Astrocyte of the hippocampus (primary cell): Measurements from ENCODE around the gene FIGN.
A peak's percentile ranks its signal among the peaks of the same experiment; 100 is the strongest.

Source experiments
- DNase-seq: peaks from one replicate; pipeline ENCODE4 v3.0.0; 2011; ENCODE audit warnings: low read depth, low spot score

FIGN gene

GRCh38 chr2:163711258-163711657 is 24.6 kb downstream of the FIGN start:
- no peak for DNase-seq

DNA sequence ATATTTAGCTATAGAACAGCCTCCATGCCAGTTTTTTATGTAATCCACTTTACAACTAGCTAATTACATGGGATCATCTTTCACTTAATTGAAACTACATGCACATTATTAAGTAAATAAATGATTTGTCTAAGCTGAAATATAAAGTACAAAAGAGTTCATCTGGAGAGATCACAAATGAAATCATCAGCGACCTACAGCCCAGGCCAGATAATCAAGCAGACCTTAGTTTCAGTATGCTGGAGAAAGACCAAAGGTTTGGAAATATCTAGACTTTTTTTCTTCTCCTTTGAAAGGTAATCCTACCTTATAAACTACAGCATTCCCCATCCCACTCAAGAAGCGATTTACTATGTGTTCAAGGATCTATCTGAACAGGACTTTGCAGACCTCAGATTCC is 26.5 kb downstream of the FIGN start:
- DNase-seq = no peak

GRCh38 chr2:163708265-163708664 is 27.5 kb downstream of the FIGN start:
- DNase-seq = no peak

- DNase-seq = no peak
These were observed 32.4 kb downstream of the FIGN start for GRCh38 chr2:163703386-163703785.

DNA sequence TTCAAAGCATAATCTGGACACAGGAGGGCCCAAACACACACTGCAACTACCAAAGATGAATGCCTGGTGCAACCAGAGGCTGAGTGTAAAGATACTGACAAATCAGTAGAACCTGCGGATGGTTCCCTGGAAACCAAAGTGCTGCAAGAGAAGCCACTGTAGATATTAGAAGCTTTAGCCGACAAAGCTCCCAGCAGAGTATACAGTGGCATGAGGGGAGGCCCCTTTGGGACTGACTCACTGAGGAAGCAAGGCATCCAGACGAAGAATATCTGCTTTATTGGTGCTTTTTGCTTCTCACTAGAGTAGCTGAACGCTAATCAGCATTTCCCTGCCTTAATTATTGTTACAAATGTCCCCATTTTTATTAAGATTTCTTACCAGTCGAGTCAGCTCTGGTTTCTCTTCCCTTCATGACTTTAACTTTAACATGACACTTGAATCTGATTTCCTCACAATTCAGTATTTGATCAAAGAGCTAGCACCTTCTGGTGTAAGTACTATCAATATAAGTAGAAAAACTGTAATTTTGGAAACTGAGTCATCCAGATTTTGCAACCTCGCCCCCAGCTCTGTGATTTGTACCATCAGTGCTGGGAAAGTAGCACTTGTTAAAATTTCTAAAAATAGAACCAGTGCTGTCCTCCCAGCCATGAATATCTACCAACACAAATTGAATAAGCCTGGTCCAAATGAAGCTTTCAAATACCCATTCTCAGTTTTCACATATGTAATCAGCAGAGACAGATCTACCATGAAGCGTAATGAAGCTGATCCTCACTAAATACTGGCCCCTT is 34.2 kb downstream of the FIGN start:
- no peak for DNase-seq

DNA sequence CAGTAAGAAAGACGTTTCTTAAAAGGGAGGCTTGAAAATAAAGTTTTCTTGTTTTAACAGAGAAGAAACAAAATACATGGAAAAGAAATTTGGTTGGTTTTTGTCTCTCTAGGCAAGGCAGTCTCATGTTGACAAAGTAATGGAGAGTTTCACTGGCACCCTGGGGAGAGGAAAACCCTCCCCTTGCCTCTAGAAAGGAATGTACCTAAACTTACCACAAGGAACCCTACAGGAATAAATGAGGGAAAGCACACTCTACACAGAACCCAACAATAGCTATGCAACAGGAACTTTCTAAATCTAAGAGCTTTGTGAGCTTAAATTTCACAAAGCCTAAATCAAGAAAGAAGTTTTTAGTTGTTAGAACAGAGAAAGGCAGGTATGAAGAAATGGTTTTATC is 37.0 kb downstream of the FIGN start:
- DNase-seq = peak; percentile 69

DNA sequence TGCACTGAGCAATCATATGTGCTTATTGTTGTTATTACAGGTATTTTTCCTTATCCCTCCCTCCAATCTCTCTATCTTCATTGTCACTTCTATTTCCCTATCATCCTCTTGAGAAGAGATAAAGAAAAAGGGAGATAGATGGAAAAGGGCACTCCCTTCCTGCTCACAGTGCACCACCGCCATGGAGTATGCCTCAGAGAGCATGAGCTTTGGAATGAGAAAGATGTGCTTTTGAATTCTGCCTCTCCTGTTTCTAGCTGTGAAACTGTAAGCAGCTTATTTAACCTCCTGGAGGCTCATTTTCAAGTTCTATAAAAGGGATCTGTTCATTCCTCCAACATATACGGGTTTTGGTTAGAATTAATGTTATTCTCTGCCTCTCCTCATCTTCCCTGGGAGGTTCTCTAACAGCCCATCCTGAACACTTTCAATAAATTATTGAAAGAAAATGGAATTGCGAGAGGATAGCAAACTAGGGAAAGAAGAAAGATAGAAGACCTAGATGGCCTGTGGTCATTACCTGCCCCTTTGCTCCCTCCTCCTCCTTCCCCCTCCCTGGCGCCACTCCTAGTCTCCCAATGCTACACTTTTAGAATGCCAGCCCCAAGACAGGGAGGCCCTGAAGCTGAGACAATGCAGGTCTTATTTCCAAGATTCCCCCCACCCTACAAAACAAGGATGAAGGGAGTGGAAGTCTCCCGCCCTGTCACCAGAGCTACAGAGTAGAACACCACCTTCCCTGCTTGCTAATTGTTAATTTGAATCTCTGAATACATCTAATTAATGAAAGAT is 37.8 kb downstream of the FIGN start:
- peak; percentile 54 for DNase-seq

GRCh38 chr2:163697429-163697828 is 38.4 kb downstream of the FIGN start:
- DNase-seq = no peak

DNA sequence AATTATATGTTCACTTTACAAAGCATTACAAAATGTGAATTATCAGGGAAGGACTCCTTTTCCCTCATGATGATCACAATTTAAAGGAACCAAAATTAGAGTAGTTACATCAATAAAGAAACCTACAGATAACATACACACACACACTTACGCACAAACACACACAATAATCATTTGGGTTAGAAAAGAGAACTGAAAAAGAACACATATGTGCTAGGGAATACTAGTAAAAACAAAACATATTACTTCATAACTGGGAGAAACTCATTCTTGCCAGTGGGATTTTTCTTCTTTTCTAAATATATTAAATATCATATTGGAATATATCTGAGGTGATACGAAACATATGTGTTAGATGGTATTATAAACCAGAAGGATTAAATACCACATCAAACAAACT is 42.3 kb downstream of the FIGN start:
- no peak for DNase-seq

DNA sequence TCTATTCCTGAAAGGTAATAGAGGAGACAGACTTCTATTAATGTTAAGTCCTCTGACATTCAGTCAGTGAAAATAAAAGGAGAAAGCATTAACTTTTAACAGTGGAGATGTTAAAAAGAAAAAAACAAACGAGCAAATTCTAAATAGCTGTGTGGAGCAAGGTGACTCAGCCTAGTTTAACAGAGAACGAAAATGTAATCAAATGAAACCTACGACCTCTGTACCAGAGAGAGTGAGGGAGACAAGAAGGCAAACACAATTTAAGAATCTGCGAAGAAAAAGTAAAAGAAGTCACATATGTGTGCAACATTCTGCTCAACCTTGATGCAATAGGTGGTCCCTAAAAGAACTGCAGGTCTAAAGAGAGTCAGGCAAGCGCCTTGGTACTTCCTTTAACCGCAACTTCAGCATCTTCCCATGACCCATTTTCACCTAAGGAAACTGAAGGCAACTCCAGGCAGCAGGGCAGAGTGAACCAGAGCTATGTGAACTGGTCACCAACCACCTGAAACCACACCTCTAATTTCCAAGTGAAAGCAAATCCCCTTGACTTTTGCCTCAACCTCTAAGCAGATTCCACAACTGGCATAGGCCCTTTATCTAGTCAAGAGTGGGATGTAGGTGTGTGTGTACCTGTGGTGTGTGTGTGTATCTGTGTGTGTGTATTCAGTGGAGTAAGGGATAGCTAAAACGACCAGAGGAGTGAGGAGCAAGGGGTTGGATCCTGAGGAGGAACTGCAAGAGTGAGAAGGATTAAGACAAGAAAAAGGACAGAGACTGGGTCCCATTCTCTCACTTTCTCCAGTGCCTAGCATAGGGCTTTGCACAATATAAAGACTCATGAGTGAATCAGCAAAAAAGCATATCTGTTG is 43.0 kb downstream of the FIGN start:
- peak; percentile 25 for DNase-seq

GRCh38 chr2:163692081-163692480 is 43.7 kb downstream of the FIGN start:
- no peak for DNase-seq

DNA sequence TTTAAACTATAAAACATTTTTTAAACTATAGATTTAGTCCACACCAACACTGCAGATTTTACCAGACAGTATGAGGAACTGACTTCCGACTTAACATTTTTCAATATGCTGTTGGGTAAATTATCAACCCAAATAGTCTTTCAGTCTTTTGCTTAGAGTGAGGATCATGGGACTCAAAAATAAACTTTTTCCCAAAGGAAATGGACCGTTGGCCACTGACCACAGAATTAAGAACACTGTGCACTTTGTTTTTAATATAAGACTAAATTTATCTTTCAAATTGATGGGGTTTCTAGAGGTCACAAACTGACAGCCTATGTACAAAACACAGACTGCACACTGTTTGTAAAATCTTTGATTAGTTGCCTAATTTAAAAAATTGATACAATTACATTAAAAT is 44.9 kb downstream of the FIGN start:
- no peak for DNase-seq

DNA sequence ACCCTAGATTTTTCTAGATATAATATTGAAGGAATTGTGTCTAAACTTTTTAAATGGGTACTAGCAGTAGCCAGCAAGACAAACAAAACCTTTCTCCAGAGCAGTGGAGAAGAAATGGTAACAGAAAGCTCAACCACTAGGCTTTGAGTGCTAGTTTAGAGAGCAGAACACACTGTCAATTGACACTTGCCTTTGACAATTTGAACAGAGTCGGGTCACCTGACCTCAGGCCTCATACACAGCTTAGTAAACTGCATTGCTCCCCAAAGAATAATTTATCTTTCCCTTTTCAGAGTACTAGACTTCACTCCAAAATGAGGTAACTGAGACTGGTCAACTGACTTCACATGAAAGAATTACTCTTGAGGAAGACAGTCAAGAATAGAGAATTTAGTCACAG is 48.6 kb downstream of the FIGN start:
- no peak for DNase-seq

DNA sequence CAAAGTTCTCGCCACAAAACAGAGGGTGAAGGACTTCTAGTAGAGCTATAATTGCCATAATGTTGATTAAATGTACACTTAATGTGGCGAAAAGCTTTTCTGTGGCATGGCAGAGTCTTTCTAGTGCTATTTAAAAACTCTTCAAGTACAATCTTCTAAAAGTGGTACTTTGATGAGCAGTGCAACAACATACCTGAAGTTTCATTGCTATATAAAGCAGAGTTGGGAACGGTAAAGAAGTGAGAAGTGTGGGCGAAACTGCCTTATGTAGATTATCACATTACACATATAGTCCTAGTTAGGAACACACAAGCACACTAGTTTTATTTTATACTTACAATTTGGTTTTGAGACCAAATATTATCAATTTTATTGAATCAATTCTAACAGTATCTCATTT is 49.5 kb downstream of the FIGN start:
- DNase-seq = no peak

DNA sequence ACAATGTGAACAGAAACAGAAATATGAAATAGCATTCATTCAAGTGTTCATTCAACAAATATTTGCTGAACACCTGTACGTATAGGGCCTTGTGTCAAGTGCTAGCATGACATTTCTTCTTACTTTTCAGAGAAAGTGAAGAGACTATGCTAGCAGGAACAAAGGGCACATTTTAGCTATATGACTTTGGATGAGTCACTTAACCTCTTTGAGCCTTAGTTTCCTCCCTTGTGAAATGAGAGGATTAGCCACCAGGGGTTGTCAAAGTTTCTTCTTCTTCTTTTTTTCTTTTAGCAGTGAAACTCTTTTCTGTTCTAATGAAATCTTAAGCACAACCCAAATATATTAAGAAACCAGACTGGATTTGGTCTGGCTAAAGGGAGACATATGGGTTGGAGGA is 53.1 kb downstream of the FIGN start:
- no peak for DNase-seq

GRCh38 chr2:163681745-163682144 is 54.1 kb downstream of the FIGN start:
- DNase-seq = peak; percentile 64

- DNase-seq = peak; percentile 52
These were observed 60.4 kb downstream of the FIGN start for GRCh38 chr2:163675388-163675787.

DNA sequence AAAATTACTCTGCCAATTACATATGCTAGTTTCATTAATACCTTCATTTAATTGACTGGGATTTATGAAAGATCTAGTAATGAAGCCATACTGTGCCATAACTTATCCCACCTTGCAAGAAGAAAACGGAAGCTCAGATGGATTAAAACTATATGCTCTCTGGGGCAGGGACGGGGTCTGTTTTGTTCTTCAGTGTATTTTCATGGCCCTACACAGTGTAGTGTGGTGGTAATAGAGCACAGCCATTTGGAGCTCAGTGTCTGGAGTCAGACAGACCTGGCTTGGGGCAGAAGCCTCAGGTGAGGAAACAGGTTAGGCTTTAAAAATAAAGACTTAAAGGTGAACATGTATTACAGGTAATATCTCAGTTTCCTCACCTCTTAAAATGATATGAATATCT is 62.3 kb downstream of the FIGN start:
- DNase-seq = no peak

GRCh38 chr2:163670929-163671328 is 64.9 kb downstream of the FIGN start:
- no peak for DNase-seq

GRCh38 chr2:163669506-163669905 is 66.3 kb downstream of the FIGN start:
- DNase-seq = no peak

DNA sequence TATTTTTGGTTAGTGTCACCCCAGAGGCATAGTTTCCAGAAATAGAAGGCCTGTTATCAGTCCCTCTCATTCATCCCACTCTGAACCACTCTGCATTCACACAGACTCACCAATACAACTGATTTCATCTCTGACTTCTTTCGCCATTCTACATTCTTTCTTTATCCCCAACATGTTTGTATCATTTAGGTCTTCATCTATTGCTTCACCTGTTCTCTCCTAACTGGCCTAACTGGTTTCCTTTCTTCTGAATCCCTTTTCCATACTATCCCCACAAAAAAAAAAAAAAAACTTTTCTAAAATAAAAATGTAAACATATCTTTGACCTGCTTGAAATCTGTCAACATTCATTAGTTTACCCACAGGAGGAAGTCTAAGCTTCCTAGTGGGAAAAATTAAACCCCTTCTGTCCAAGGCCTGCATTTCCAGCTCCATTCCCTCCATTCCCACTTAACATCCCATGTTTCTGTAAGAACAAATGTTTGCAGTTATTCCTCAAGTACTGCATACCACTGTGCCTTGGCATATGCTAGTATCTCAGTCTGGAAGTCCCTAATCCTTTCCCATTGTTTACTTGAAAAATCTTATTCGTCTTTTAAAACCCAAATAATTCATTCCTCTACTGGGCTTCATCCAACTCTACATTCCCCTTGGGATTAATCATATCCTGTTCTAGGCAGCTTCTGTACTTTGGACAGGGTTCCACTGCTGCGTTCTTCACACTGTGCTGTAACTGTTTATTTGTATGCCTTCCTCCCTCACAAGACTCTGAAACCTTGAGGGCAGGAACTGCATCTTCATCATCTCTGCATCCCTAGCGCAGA is 68.5 kb downstream of the FIGN start:
- DNase-seq = peak; percentile 92
